ENCODE measurements around the gene OCRL.

Gene OCRL

GRCh38 chrX:129585691-129586090, 45.6 kb downstream of the OCRL start:
- no peak for DNase-seq (ENCODE audit: low spot score)

GRCh38 chrX:129586446-129586845, 46.4 kb downstream of the OCRL start:
- no peak for DNase-seq (ENCODE audit: low spot score)

GRCh38 chrX:129590596-129590995, 50.5 kb downstream of the OCRL start:
- DNase-seq (ENCODE audit: low spot score): no peak

DNA sequence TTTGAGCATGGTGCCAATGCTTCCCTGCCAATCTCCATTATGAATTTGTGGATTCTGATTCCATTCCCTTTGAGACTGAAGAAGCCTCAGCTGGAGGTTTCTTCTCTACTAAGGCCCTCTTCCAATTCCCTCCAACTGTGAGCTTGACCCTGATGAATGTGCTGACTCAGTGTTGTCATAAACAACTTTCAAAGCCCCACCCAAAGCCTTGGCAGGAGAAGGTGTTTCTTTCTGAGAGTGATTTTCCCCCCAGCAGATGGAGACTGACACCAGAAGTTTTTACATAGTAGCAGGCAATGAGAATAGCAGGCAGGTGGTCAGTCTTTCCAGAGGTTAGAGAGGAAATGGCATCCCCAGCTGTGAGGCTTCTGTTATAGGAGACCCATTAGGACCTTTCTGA, 53.1 kb downstream of the OCRL start:
- DNase-seq (ENCODE audit: low spot score): no peak

DNA sequence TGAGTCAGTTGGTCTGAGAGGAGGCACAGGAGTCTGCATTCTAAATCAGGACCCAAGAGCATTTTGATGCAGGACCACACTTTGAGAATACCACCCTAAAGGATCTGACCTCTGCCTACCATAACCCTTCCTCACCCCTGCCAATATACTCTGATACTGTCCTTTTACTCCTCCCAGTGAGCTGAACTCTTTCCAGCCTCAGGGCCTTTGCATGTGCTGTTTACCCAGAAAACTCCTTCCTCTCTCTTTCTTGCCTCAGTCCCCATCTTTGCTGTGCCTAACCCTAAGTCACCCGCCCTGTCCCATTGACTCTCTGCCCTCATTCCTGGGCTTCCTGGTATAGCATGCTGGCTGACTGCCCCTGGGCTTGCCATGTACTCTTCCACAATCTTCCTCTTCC, 54.7 kb downstream of the OCRL start:
- DNase-seq (ENCODE audit: low spot score): no peak

- DNase-seq (ENCODE audit: low spot score): no peak
These were observed 56.0 kb downstream of the OCRL start for GRCh38 chrX:129596077-129596476.

- DNase-seq (ENCODE audit: low spot score): no peak
These were observed 57.8 kb downstream of the OCRL start for GRCh38 chrX:129597905-129598304.

DNA sequence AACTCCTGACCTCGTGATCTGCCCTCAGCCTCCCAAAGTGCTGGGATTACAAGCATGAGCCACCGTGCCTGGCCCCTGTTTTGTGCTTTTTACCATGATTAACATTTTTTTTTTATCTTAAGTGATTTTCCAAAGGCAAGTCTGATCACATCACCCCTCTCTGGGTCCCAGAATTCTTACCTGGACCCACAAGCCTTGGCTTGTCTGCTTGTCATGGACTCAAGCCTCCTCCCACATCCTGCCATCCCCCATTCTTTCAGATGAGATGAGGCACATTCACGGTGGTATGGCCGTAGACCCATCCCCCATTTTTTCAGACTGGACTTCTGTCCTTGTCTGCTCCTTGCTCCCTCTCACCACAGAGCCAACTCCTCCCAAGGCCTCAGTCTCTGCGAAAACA, 59.4 kb downstream of the OCRL start:
- no peak for DNase-seq (ENCODE audit: low spot score)

- DNase-seq (ENCODE audit: low spot score): no peak
These were observed 59.9 kb downstream of the OCRL start for GRCh38 chrX:129599996-129600395.

DNA sequence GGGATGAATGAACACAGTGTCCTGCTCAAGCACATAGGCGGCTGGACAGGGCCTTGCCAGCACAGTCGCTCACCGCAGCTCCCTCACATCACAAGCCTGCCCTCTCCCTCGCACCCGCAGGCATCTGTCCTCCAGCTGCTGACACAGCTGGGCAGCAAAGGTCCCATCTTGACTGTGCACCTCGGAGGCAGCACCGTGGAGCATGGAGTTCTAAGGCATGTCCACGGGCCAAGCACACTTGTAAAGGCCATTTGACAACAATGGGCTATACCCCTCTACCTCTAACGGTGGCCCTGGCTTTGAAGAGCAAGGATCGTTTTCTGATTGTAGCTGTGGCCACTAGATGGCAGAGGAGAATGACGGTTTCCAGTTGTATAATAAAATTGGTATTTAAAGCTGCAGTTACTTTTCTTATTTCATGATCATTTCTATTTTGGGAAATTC, 60.9 kb downstream of the OCRL start:
- DNase-seq (ENCODE audit: low spot score): no peak

DNA sequence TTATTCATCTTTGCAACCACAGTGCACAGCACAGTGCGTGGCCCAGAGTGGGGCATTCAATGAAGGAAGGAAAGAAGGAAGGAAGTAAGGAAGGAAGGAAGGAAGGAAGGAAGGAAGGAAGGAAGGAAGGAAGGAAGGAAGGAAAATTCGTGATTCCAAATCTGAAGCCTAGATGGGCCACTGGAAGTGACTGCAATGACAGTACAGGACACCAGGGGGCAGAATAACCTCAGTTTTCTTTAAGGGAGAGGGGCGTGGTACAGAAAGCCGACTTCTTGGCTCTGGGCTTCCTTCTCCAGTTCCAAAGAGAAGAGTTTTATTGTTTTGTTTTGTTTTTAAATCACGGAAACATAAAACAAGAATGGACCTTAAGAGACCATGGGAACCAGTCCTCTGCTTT, 66.9 kb downstream of the OCRL start:
- DNase-seq (ENCODE audit: low spot score): peak; percentile 34

DNA sequence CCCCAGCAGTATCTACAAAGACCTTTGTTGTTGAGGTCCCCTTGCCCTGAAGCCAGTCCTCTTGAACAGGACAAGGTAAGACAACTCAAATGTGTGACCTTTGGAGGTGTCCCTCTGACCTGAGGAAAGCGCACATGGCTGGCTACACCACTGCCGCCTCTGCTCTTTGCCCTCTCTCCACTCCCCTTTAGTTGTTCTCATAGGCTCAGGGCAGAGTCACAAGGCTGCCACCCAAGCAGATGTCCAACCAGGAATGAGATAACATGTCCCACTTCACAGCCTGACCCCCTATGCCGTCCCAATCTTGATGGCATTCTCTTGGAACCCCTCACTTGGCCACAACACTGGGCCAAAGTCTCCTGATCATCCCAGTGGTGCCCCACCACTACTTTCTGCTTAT, 68.4 kb downstream of the OCRL start:
- no peak for DNase-seq (ENCODE audit: low spot score)

DNA sequence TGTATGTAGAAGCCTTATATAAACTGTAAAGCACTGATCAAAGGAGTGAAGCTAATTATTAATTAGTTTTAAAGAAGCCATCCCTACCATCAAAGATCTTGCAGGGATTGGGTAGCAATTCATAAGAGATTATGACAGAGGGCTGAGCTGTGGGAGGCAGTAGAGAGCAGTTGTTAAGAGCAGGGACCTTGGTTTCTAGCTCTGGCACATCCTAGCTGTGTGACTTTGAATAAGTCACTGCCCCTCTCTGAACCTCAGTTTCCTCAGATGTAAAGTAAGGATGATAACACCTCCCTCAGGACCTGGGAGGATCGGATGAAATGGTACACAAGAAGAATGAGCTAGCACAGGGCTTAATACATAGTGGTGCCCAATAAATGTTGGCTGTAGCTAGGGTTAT, 69.3 kb downstream of the OCRL start:
- DNase-seq (ENCODE audit: low spot score): no peak

GRCh38 chrX:129612396-129612795, 72.3 kb downstream of the OCRL start:
- DNase-seq (ENCODE audit: low spot score): no peak

GRCh38 chrX:129613596-129613995, 73.5 kb downstream of the OCRL start:
- DNase-seq (ENCODE audit: low spot score): no peak

- no peak for DNase-seq (ENCODE audit: low spot score)
These were observed 74.6 kb downstream of the OCRL start for GRCh38 chrX:129614481-129615255.

GRCh38 chrX:129617420-129617819, 77.4 kb downstream of the OCRL start:
- DNase-seq (ENCODE audit: low spot score): no peak

- DNase-seq (ENCODE audit: low spot score): no peak
These were observed 78.9 kb downstream of the OCRL start for GRCh38 chrX:129618997-129619396.

DNA sequence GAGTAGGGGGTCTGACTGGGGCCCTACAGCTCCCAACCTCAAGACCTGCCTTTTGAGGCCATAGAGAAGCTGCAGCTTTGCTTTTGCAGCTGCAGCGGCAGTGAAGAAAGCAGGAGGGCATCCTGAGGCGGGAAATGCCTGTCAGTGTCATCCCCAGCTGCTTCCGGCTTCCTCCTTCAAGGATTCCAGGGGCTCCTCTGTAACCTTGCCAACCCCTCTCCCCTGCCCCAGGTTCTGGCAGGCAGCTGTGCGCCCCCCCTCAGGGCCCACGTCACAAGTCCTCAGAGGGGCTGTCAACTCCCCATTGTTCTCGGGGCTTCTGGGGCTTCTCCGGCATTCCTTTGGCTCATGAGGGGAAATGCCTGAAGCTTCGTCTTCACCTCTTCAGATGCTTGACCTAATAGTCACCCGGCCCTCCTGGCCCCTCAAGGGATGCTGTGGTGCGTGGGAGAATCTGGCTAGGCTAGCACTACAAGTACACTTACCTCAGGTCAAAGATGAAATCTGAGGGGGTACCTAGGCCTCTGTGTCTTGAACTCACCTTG, 82.8 kb downstream of the OCRL start:
- DNase-seq (ENCODE audit: low spot score): no peak

DNA sequence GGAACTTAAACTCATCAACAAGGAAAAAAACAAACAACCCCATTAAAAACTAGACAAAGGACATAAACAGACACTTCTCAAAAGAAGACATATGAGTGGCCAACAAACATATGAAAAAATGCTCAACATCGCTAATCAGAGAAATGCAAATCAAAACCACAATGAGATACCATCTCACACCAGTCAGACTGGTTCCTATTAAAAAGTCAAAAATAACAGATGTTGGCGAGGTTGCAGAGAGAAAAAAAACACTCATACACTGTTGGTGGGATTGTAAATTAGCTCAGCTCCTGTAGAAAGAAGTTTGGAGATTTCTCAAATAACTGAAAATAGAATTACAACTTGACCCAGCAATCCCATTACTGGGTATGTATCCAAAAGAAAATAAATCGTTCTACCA, 86.0 kb downstream of the OCRL start:
- no peak for DNase-seq (ENCODE audit: low spot score)

GRCh38 chrX:129629837-129630236, 89.8 kb downstream of the OCRL start:
- DNase-seq (ENCODE audit: low spot score): no peak

DNA sequence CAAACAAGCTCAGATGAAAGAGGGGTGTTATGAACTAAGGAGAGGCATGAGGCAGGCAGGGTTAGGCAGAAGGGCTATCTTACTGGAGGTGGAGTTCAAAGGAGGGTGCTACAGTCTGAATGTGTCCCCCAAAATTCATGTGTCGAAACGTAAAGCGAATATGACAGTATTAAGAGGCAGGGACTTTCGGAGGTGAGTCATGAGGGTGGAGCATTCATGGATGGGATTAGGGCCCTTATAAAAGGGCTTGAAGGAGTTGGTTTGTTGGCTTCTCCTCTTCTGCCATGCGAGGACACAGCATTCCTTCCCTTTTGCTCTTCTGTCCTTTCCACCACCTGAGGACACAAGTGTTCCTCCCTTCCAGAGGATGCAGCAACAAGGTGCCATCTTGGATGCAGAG, 91.8 kb downstream of the OCRL start:
- DNase-seq (ENCODE audit: low spot score): no peak

GRCh38 chrX:129632443-129632842, 92.4 kb downstream of the OCRL start:
- DNase-seq (ENCODE audit: low spot score): no peak

GRCh38 chrX:129634541-129634940, 94.5 kb downstream of the OCRL start:
- DNase-seq (ENCODE audit: low spot score): no peak
